ENCODE results near the gene CORT. TPM values are rescaled to one million over a fixed set of nuclear protein-coding genes. Genes with fewer than 3 reads are reported as not detected.

The CORT gene
- total RNA-seq, 2 experiments from 2014 or later: 0.29 to 0.47 TPM

DNA sequence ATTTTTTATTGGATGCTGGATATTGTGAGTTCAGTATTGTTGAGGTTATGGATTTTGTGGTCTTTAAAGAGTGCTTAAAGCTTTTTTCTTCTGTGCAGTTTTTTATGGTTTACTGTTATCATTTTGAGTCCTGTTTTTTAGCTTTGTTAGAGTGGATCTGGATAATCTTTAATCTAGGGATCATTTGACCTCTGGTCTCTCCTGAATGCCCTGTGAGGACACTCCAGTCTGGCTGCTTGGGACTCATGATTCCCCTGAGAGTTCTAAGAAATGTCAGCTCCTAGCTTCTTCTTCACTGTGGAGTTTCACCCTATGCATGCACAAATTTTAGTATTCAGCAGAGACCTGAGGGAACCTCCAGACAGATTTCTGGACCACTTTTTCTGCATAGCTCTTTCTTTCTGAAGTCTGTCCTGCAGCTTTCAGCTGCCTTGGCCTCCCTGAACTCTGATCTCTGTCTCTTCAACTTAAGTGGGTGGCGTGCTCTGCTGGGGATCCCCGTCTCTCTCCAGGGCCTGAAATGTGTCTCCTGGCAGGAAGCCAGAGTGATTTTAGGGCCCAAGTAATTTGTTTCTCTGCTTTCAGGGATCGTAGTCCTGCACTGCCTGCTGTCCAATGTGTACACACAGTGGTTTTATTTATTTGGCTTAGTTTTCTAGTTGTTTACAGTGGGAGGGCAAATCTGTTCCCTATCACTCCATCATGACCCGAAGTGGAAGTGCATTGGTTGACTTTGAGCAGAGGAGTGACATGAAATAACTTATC, 39.6 kb downstream of the CORT start:
- no peak for DNase-seq
- peaks cover 8% of the 10 kb centered on the region for H3K4me1 Mint-ChIP-seq (ENCODE audit: low read depth)
- CTCF ChIA-PET: no interaction called here
- no peaks in the 10 kb centered on the region for H3K9me3 Mint-ChIP-seq
- intact Hi-C loops (cut with micrococcal nuclease): no loop called here
- H3K27me3 Mint-ChIP-seq (ENCODE audit: low read depth): no peaks in the 10 kb centered on the region
- H3K4me3 Mint-ChIP-seq: no peak overlapping the region
- peaks cover 10% of the 10 kb centered on the region for H3K36me3 Mint-ChIP-seq (ENCODE audit: low read depth)
- H3K27ac Mint-ChIP-seq: no peak overlapping the region

DNA sequence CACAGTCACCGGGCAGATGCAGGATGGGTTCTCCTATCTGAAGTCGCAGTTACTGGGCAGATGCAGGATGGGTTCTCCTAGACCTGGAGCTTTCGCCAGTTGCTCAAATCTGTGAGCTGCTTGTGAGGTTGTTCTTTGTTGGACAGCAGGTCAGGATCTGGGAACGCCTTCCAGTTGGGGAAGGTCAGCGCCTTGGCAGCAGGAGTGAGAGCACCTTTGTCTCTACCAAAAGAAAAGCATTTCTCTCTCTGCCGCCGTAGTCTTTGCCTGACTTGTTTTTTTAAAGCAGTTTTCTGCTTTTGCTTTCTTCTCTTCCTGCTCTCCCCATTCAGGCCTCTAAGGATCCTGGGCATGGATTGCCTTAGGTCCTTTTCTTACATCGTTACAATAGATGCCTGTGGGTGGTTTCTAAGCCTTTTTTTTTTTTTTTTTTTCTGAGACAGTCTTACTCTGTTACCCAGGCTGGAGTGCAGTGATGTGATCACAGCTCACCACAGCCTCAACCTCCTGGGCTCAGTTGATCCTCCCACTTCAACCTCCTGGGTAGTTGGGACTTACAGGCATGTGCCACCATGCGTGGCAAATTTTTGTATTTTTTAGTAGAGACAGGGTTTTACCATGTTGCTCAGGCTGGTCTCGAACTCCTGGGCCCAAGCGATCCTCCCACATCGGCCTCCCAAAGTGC, 40.6 kb downstream of the CORT start:
- Mint-ChIP-seq H3K36me3 (ENCODE audit: low read depth) (peaks cover 9% of the 10 kb centered on the region), H3K4me3 (no peak overlapping the region), H3K4me1 (ENCODE audit: low read depth) (peaks cover 17% of the 10 kb centered on the region), H3K27me3 (ENCODE audit: low read depth) (no peaks in the 10 kb centered on the region), H3K9me3 (no peaks in the 10 kb centered on the region), H3K27ac (no peak overlapping the region)
- intact Hi-C loops (cut with micrococcal nuclease): no loop called here
- no peak for DNase-seq
- CTCF ChIA-PET: interaction anchor here (1.2 to 1.8 kb wide), 2 partner anchors 29 to 61 kb away, joined by 4 to 6 read pairs; partner anchors contain the start of gene CENPS

DNA sequence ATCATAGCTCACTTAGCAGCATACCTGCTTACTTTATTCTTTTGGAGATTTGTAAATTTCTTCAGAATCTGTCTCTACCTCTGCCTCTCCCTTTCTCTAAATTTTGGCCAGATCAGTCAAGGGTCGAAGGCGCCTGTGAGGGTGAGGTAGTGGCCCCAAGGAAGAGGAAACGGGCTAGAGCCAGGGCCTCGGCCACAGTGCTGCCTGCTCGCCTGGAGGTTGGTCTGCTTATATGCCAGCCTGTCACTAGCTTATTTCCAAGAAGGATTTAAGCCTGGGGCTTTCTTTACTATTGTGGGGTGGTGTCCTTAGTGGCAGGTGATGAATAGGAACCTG, 44.6 kb downstream of the CORT start:
- no peak overlapping the region for H3K4me3 Mint-ChIP-seq
- no peak overlapping the region for H3K27ac Mint-ChIP-seq

DNA sequence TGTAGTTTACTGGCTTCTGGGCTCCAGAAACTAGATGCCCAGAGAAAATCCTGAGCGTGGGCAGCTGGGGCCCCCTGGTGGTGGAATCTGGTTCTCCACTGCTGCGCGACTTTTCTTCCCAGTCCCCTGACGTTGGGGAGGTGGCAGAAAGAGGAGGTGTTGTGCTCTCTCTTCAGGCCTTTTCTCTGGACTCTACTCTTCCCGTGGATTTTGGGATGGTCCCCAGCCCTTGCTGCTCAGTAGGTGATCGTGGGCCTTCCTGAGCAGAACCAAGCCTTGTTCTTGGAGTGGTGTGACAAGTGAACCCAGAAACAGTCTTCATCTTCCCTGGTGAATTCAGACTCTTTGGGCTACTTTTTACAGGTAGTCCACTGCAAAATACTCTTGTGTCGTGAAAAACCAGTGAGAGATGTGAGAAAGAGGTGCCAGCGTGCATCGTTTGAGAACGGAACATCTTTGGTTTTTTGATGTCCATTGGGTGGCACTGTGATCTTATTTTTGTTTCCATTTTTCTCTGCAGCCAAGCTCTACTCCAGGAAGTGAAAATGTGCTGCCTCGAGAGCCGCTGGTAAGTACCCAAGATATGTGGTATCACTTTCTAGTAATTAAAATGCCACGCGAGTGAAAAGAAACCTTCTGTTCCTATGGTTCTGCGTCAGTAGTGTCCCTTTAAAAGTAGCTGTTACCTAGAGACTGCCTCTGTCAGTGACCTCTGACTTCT, 45.1 kb downstream of the CORT start:
- no peaks in the 10 kb centered on the region for H3K9me3 Mint-ChIP-seq
- CTCF ChIA-PET: interaction anchor here (0.6 to 5.6 kb wide), 23 partner anchors 9 to 535 kb away, joined by 3 to 85 read pairs (median 5); partner anchors contain the start of gene CENPS
- H3K36me3 Mint-ChIP-seq (ENCODE audit: low read depth): peaks cover 11% of the 10 kb centered on the region
- peaks cover 38% of the 10 kb centered on the region for H3K4me1 Mint-ChIP-seq (ENCODE audit: low read depth)
- intact Hi-C loops (cut with micrococcal nuclease): loop anchor here (1.0 to 5.0 kb wide), 8 partner anchors 16 to 447 kb away; partner anchors contain the start of genes CENPS and PEX14
- H3K27me3 Mint-ChIP-seq (ENCODE audit: low read depth): no peaks in the 10 kb centered on the region
- peak; percentile 90 for DNase-seq
- peak overlapping the region; percentile 67 for H3K4me3 Mint-ChIP-seq
- H3K27ac Mint-ChIP-seq: peak overlapping the region; percentile 87

More for the DNA sequence above, 44.6 kb downstream of the CORT start:
- Mint-ChIP-seq H3K4me1 (ENCODE audit: low read depth) (peaks cover 41% of the 10 kb centered on the region), H3K36me3 (ENCODE audit: low read depth) (peaks cover 11% of the 10 kb centered on the region), H3K27me3 (ENCODE audit: low read depth) (no peaks in the 10 kb centered on the region), H3K9me3 (no peaks in the 10 kb centered on the region)
- CTCF ChIA-PET: interaction anchor here (0.8 to 5.6 kb wide), 20 partner anchors 8 to 536 kb away, joined by 3 to 85 read pairs (median 5); partner anchors contain the start of gene CENPS
- no peak for DNase-seq
- intact Hi-C loops (cut with micrococcal nuclease): loop anchor here (1.0 to 2.0 kb wide), 2 partner anchors 64 to 282 kb away; partner anchors contain the start of gene CENPS

DNA sequence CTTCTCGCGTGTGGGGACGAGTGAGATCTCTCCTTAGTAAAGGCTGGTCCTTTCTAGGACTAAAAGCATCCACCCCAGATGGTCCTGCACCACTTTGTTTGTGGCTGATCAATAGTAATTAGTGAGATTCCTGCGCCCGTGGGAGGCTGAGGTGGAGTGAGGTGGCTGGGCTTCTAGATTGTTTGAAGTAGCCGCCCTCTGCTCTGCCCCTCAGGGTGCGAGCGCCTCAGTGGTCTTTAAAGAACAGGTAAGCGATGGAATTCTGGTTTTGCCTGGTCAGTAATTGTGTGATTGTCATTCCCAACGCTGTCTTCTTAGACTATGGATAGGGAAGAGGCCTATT, 45.6 kb downstream of the CORT start:
- peak overlapping the region; percentile 67 for H3K4me3 Mint-ChIP-seq
- H3K9me3 Mint-ChIP-seq: no peaks in the 10 kb centered on the region
- H3K36me3 Mint-ChIP-seq (ENCODE audit: low read depth): peaks cover 11% of the 10 kb centered on the region
- CTCF ChIA-PET: interaction anchor here (0.6 to 5.6 kb wide), 16 partner anchors 9 to 468 kb away, joined by 3 to 85 read pairs (median 4); partner anchors contain the start of gene CENPS
- H3K27me3 Mint-ChIP-seq (ENCODE audit: low read depth): no peaks in the 10 kb centered on the region
- H3K4me1 Mint-ChIP-seq (ENCODE audit: low read depth): peaks cover 39% of the 10 kb centered on the region
- intact Hi-C loops (cut with micrococcal nuclease): loop anchor here (1.0 to 5.0 kb wide), 7 partner anchors 16 to 447 kb away; partner anchors contain the start of gene PEX14
- H3K27ac Mint-ChIP-seq: peak overlapping the region; percentile 87
- DNase-seq: no peak

DNA sequence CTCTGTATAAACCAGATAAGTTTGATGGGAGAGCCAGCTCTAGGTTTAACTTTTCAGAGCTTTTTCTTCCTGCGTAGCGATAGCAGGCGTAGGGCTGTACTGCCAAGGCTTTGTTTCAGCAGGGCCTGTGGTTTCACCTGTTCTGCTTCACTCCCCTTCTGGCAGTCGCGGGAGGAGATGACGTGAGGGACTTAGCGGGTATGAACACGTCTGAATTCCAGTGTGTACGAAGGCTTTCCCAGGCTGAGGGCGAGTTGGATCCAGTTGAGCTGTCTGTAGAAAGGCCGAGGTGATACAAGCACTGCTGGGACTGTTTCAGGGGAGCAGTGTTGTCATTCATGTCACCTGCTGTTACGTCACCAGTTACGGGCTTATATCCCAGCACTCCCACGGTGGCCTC, 46.1 kb downstream of the CORT start:
- CTCF ChIA-PET: interaction anchor here (0.6 to 5.6 kb wide), 5 partner anchors 13 to 456 kb away, joined by 3 to 85 read pairs (median 12); partner anchors contain the start of gene CENPS
- peak overlapping the region; percentile 67 for H3K4me3 Mint-ChIP-seq
- H3K27ac Mint-ChIP-seq: peak overlapping the region; percentile 47
- H3K36me3 Mint-ChIP-seq (ENCODE audit: low read depth): peaks cover 11% of the 10 kb centered on the region
- H3K27me3 Mint-ChIP-seq (ENCODE audit: low read depth): no peaks in the 10 kb centered on the region
- DNase-seq: peak; percentile 69
- peaks cover 40% of the 10 kb centered on the region for H3K4me1 Mint-ChIP-seq (ENCODE audit: low read depth)
- H3K9me3 Mint-ChIP-seq: no peaks in the 10 kb centered on the region
- intact Hi-C loops (cut with micrococcal nuclease): loop anchor here (1.0 to 5.0 kb wide), 7 partner anchors 15 to 446 kb away; partner anchors contain the start of gene PEX14

DNA sequence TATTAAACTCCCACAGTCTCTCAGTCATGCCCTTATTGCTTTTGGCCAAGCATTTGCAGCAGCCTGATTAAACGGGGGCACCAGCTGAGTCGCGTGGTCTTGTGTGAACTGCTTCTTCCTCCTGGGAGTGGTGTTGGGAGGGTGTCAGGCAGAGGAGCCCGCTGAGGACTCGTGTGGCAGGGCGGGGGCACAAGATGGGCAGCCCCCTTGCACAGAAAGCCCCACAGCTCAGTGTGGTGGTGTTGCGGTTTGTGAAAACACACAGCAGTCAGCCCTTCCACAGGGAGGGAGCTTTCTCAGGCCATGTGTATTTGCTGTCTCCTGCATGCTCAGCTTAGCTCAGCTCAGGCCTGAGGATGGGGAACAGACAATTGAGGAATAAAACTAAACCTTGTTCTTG, 47.3 kb downstream of the CORT start:
- Mint-ChIP-seq H3K4me3 (no peak overlapping the region), H3K27ac (no peak overlapping the region), H3K4me1 (ENCODE audit: low read depth) (peaks cover 45% of the 10 kb centered on the region)

DNA sequence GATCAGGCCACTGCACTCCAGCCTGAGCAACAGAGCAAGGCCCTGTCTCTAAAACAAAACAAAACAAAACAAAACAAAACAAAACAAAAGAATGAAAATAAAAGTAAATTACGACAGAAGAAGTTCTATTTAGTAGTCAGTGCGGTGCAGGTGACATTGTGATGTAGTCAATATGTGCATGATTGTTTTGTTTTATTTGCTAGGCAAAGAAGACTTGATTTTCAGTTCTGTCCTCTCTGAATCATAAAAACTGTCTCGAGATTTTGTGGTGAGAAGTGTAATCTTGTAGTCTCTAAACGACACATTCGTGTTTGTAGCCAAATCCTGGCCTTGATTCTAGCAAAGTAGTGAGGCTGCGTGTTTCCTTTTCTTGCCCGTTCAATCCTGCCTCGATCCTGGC, 48.4 kb downstream of the CORT start:
- no peak for DNase-seq
- CTCF ChIA-PET: interaction anchor here (0.6 to 1.6 kb wide), 2 partner anchors 9 to 111 kb away, joined by 4 to 12 read pairs; no protein-coding TSS in a partner anchor
- no peak overlapping the region for H3K4me3 Mint-ChIP-seq
- H3K36me3 Mint-ChIP-seq (ENCODE audit: low read depth): peaks cover 11% of the 10 kb centered on the region
- intact Hi-C loops (cut with micrococcal nuclease): loop anchor here (5.0 kb wide), 1 partner anchor 64 kb away; no protein-coding TSS in a partner anchor
- no peak overlapping the region for H3K27ac Mint-ChIP-seq
- H3K9me3 Mint-ChIP-seq: no peaks in the 10 kb centered on the region
- no peaks in the 10 kb centered on the region for H3K27me3 Mint-ChIP-seq (ENCODE audit: low read depth)
- peaks cover 48% of the 10 kb centered on the region for H3K4me1 Mint-ChIP-seq (ENCODE audit: low read depth)

More for the DNA sequence above, 47.3 kb downstream of the CORT start:
- peaks cover 11% of the 10 kb centered on the region for H3K36me3 Mint-ChIP-seq (ENCODE audit: low read depth)
- intact Hi-C loops (cut with micrococcal nuclease): loop anchor here (5.0 kb wide), 1 partner anchor 65 kb away; no protein-coding TSS in a partner anchor
- H3K27me3 Mint-ChIP-seq (ENCODE audit: low read depth): no peaks in the 10 kb centered on the region
- no peaks in the 10 kb centered on the region for H3K9me3 Mint-ChIP-seq
- no peak for DNase-seq
- CTCF ChIA-PET: interaction anchor here (0.5 to 5.6 kb wide), 2 partner anchors 12 to 196 kb away, joined by 3 to 85 read pairs; no protein-coding TSS in a partner anchor

Other genes with a start within 250 kb of the CORT start
- gene KIF1B, start 239.5 kb upstream of the CORT start, total RNA-seq: 1 to 10 TPM; 6.1 to 6.2 TPM
- gene PGD, start 51.0 kb upstream of the CORT start, total RNA-seq: 100 to 1,000 TPM in 1 of 2 experiments, 10 to 100 TPM in 1; 94.8 to 101 TPM
- gene CENPS, start 19.6 kb upstream of the CORT start, total RNA-seq: 10 to 100 TPM; 21.5 to 23.4 TPM
- gene DFFA, start 22.5 kb downstream of the CORT start, total RNA-seq: 10 to 100 TPM; 34.2 to 36.1 TPM
- gene PEX14, start 24.9 kb downstream of the CORT start, total RNA-seq: 10 to 100 TPM; 15.8 to 17.2 TPM

Measured in activated naive CD4-positive, alpha-beta T cell treated with anti-CD3 and anti-CD28 coated beads for 36 hours (primary cell).